Endodermal cell (in vitro differentiated cells): ENCODE data around the gene MERTK. TPM values are rescaled to one million over a fixed set of nuclear protein-coding genes. Genes with fewer than 3 reads are reported as not detected.

Experiments used
- DNase-seq: peaks from one replicate; pipeline ENCODE4 v3.0.0-alpha.2; 2017
- H3K27ac ChIP-seq: 2 replicates; pipeline ENCODE4 v1.5.1; 2013; ENCODE audit warnings: mild to moderate bottlenecking, low read depth, low read length, moderate library complexity
- H3K27me3 ChIP-seq: 2 replicates; pipeline ENCODE4 v1.6.1; 2013; ENCODE audit warnings: mild to moderate bottlenecking, low read length, moderate library complexity; ENCODE audit not compliant: insufficient read depth, control insufficient read depth, poor library complexity, severe bottlenecking
- H3K36me3 ChIP-seq: 2 replicates; pipeline ENCODE4 v1.7.0; 2013; ENCODE audit warnings: mild to moderate bottlenecking, low read length, moderate library complexity; ENCODE audit not compliant: control insufficient read depth, insufficient read depth
- H3K4me1 ChIP-seq: one replicate; pipeline ENCODE4 v1.7.0; 2013; ENCODE audit warnings: low read length; ENCODE audit not compliant: control insufficient read depth, insufficient read depth
- H3K4me3 ChIP-seq: 2 replicates; pipeline ENCODE4 v1.5.1; 2013; ENCODE audit warnings: mild to moderate bottlenecking, low read length, moderate library complexity
- H3K9ac ChIP-seq: 2 replicates; pipeline ENCODE4 v1.6.1; 2013; ENCODE audit warnings: mild to moderate bottlenecking, low read length, moderate library complexity; ENCODE audit not compliant: poor library complexity, severe bottlenecking; ENCODE audit errors: extremely low read depth
- H3K9me3 ChIP-seq: 2 replicates; pipeline ENCODE4 v1.6.1; 2013; ENCODE audit warnings: mild to moderate bottlenecking, low read length, moderate library complexity; ENCODE audit not compliant: control insufficient read depth
- H3K27ac Mint-ChIP-seq: 2 replicates; pipeline ENCODE4 v1.8.0; 2020; ENCODE audit warnings: mixed read lengths
- H3K27me3 Mint-ChIP-seq: 2 replicates; pipeline ENCODE4 v1.8.0; 2021; ENCODE audit warnings: mild to moderate bottlenecking, mixed read lengths; ENCODE audit not compliant: insufficient read depth
- H3K36me3 Mint-ChIP-seq: 2 replicates; pipeline ENCODE4 v1.8.0; 2020; ENCODE audit warnings: low read depth, mixed read lengths
- H3K4me1 Mint-ChIP-seq: 2 replicates; pipeline ENCODE4 v1.8.0; 2020; ENCODE audit warnings: mixed read lengths
- H3K4me3 Mint-ChIP-seq: 2 replicates; pipeline ENCODE4 v1.8.0; 2020; ENCODE audit warnings: mild to moderate bottlenecking, moderate library complexity, mixed read lengths
- H3K9me3 Mint-ChIP-seq: 2 replicates; pipeline ENCODE4 v1.8.0; 2020; ENCODE audit warnings: mild to moderate bottlenecking, mixed read lengths
- CTCF ChIP-seq: fragments of 200-600 bp; sonication (generic); conservative IDR thresholded peaks from 2 replicates; pipeline ENCODE4 v1.5.0; 2021; ENCODE audit warnings: antibody characterized with exemption, mild to moderate bottlenecking
- WGBS, 2 experiments: methylation state at CpG; one replicate each; pipeline versions ENCODE4 v1.1.5 to v1.1.7; 2013; ENCODE audit warnings: missing lambda C conversion rate in 2 of 2, mixed read lengths in 1 of 2; ENCODE audit not compliant: insufficient coverage in 1 of 2, insufficient read length in 1 of 2; 5-methylcytosine and 5-hydroxymethylcytosine counted together
- total RNA-seq, 2 donors: library from RNA; stranded (reverse); fragmentation: NEBNext Ultra II Directional in 1 of 2; extraction: Animal tissue kit (Norgen Biotek cat#: 25700) in 1 of 2; gene quantifications; 2 replicates in 1 of 2; 3 replicates in 1 of 2; pipeline ENCODE4 v1.2.1, GENCODE V29; 2021

MERTK gene
- total RNA-seq, 2 donors from 2014 or later, result 22.3 to 36.6 TPM

GRCh38 chr2:111917106-111917505 is 18.7 kb downstream of the MERTK start:
- H3K9me3 ChIP-seq, result no peaks in the 10 kb centered on the region
- peaks cover 14% of the 10 kb centered on the region for H3K4me1 Mint-ChIP-seq
- no peak for TF ChIP-seq CTCF
- 80% methylated on average over 3 of the region's 3 CpGs; no CpG with 5 or more reads in 1 of the 2 experiments for WGBS, 2 experiments
- H3K27me3 ChIP-seq, result no peaks in the 10 kb centered on the region
- H3K4me1 ChIP-seq, result no peaks in the 10 kb centered on the region
- no peak overlapping the region for H3K4me3 ChIP-seq
- H3K36me3 Mint-ChIP-seq, result peaks cover 17% of the 10 kb centered on the region
- H3K9ac ChIP-seq, result no peak overlapping the region
- no peak overlapping the region for H3K27ac ChIP-seq
- H3K9me3 Mint-ChIP-seq, result no peaks in the 10 kb centered on the region
- DNase-seq, result no peak
- H3K36me3 ChIP-seq, result peaks cover 12% of the 10 kb centered on the region
- H3K4me3 Mint-ChIP-seq, result no peak overlapping the region
- H3K27ac Mint-ChIP-seq, result no peak overlapping the region
- no peaks in the 10 kb centered on the region for H3K27me3 Mint-ChIP-seq

- no peak for TF ChIP-seq CTCF
- Mint-ChIP-seq H3K36me3 (peaks cover 22% of the 10 kb centered on the region), H3K4me1 (peaks cover 14% of the 10 kb centered on the region), H3K27ac (no peak overlapping the region), H3K9me3 (no peaks in the 10 kb centered on the region), H3K27me3 (no peaks in the 10 kb centered on the region), H3K4me3 (no peak overlapping the region)
- H3K4me3 ChIP-seq, result no peak overlapping the region
- peaks cover 18% of the 10 kb centered on the region for H3K36me3 ChIP-seq
- no peaks in the 10 kb centered on the region for H3K9me3 ChIP-seq
- 97 to 100% methylated on average over 1 of the region's 1 CpG for WGBS, 2 experiments
- H3K27ac ChIP-seq, result no peak overlapping the region
- H3K27me3 ChIP-seq, result no peaks in the 10 kb centered on the region
- no peaks in the 10 kb centered on the region for H3K4me1 ChIP-seq
- no peak overlapping the region for H3K9ac ChIP-seq
- DNase-seq, result no peak
Observed at GRCh38 chr2:111918383-111918806, 20.0 kb downstream of the MERTK start.

- H3K4me1 Mint-ChIP-seq, result peaks cover 14% of the 10 kb centered on the region
- peak; percentile 72 for DNase-seq
- no peak overlapping the region for H3K4me3 Mint-ChIP-seq
- H3K9ac ChIP-seq, result no peak overlapping the region
- peaks cover 20% of the 10 kb centered on the region for H3K36me3 ChIP-seq
- H3K27me3 Mint-ChIP-seq, result no peaks in the 10 kb centered on the region
- H3K27me3 ChIP-seq, result no peaks in the 10 kb centered on the region
- no peak overlapping the region for H3K4me3 ChIP-seq
- no peaks in the 10 kb centered on the region for H3K9me3 Mint-ChIP-seq
- WGBS, 2 experiments, result 67 to 76% methylated on average over 1 to 2 of the region's 2 CpGs
- no peak overlapping the region for H3K27ac ChIP-seq
- peaks cover 24% of the 10 kb centered on the region for H3K36me3 Mint-ChIP-seq
- TF ChIP-seq CTCF, result peak; percentile 71
- no peak overlapping the region for H3K27ac Mint-ChIP-seq
- H3K4me1 ChIP-seq, result no peaks in the 10 kb centered on the region
- no peaks in the 10 kb centered on the region for H3K9me3 ChIP-seq
Observed at GRCh38 chr2:111919365-111919764, 21.0 kb downstream of the MERTK start.
